GM15510 (cell line): Measurements from ENCODE around the gene SLC6A5.

Experiments used
- POLR2A ChIP-seq: IDR thresholded peaks from 3 replicates; pipeline ENCODE4 v1.6.1; 2011; ENCODE audit warnings: borderline replicate concordance; ENCODE audit not compliant: insufficient read length; ENCODE audit errors: extremely low read depth

SLC6A5 gene

GRCh38 chr11:20632169-20632532 lies 32.7 kb downstream of the SLC6A5 start:
- no peak for TF ChIP-seq POLR2A

- no peak for TF ChIP-seq POLR2A
These were observed 34.6 kb downstream of the SLC6A5 start for GRCh38 chr11:20634044-20634443.

- no peak for TF ChIP-seq POLR2A
These were observed 35.4 kb downstream of the SLC6A5 start for GRCh38 chr11:20634781-20635180.

GRCh38 chr11:20638074-20638473 lies 38.7 kb downstream of the SLC6A5 start:
- TF ChIP-seq POLR2A: no peak

GRCh38 chr11:20639688-20640087 lies 40.3 kb downstream of the SLC6A5 start:
- TF ChIP-seq POLR2A: no peak

GRCh38 chr11:20640401-20640800 lies 41.0 kb downstream of the SLC6A5 start:
- no peak for TF ChIP-seq POLR2A

- TF ChIP-seq POLR2A: no peak
These were observed 45.0 kb downstream of the SLC6A5 start for GRCh38 chr11:20644360-20644759.

GRCh38 chr11:20647976-20648565 lies 48.7 kb downstream of the SLC6A5 start:
- no peak for TF ChIP-seq POLR2A

GRCh38 chr11:20652150-20652806 lies 52.9 kb downstream of the SLC6A5 start:
- TF ChIP-seq POLR2A: no peak

- TF ChIP-seq POLR2A: no peak
These were observed 54.6 kb downstream of the SLC6A5 start for GRCh38 chr11:20654038-20654437.

- TF ChIP-seq POLR2A: no peak
These were observed 57.5 kb downstream of the SLC6A5 start for GRCh38 chr11:20656901-20657300.

- no peak for TF ChIP-seq POLR2A
These were observed 58.7 kb downstream of the SLC6A5 start for GRCh38 chr11:20658135-20658534.

GRCh38 chr11:20661445-20661844 lies 62.0 kb downstream of the SLC6A5 start:
- no peak for TF ChIP-seq POLR2A

- no peak for TF ChIP-seq POLR2A
These were observed 62.4 kb downstream of the SLC6A5 start for GRCh38 chr11:20661850-20662249.

- TF ChIP-seq POLR2A: no peak
These were observed 68.9 kb downstream of the SLC6A5 start for GRCh38 chr11:20668131-20668809.
